HepG2 (cell line): Measurements from ENCODE around the gene RNF208. TPM values are rescaled to one million over a fixed set of nuclear protein-coding genes. Genes with fewer than 3 reads are reported as not detected.

Experiments used
- ATAC-seq: fragments of 200-7000 bp; cut with Tn5 transposase; 3 replicates; pipeline ENCODE4 v1.9.1; 2020; ENCODE audit warnings: mild to moderate bottlenecking, moderate library complexity
- BruUV-seq: library from RNA; stranded (reverse); fragments of 400-500 nt; replicated peaks from 2 replicates; lab custom pipeline; 2021; lab: Mats Ljungman, UMichigan
- CTCF ChIA-PET: fragments of 300-600 bp; formaldehyde crosslinking; extraction: SDS; loops from one replicate; lab custom pipeline; 2021; ENCODE audit warnings: low total read pairs, inconsistent platforms, low intra/inter-chr PET ratio; lab: Yijun Ruan, JAX
- POLR2A ChIA-PET: fragments of 350-600 bp; sonication (Branson Sonifier 250); formaldehyde crosslinking; loops from one replicate; lab custom pipeline; 2020; ENCODE audit warnings: antibody characterized with exemption, inconsistent platforms; lab: Yijun Ruan, JAX
- DNase-seq: peaks from one replicate; pipeline ENCODE4 v3.0.0-alpha.2; 2015; ENCODE audit warnings: low spot score
- FAIRE-seq: peaks from 3 replicates; lab custom pipeline; 2011; peaks lifted over from hg19 to GRCh38; lab: Jason Lieb, UNC
- H2AFZ ChIP-seq: one replicate; pipeline ENCODE4 v1.6.1; 2011; ENCODE audit warnings: low read length, inconsistent platforms
- H3K27ac ChIP-seq: fragments of 300-600 bp; 3 replicates; pipeline ENCODE4 v1.8.0; 2011; ENCODE audit warnings: mixed run types, mild to moderate bottlenecking, mixed read lengths, low read length, inconsistent platforms; ENCODE audit not compliant: insufficient read depth; ENCODE audit errors: extremely low read length
- H3K27me3 ChIP-seq, 2 experiments: fragments of 200-600 bp in 1 of 2; 2 replicates in 1 of 2; 3 replicates in 1 of 2; pipeline versions ENCODE4 v1.6.0 to v1.8.0; 2011; ENCODE audit warnings: low read length in 2 of 2, mild to moderate bottlenecking in 2 of 2, moderate library complexity in 2 of 2, inconsistent platforms in 1 of 2; ENCODE audit not compliant: insufficient read depth in 2 of 2, control insufficient read depth in 1 of 2
- H3K36me3 ChIP-seq, 2 experiments: fragments of 200-600 bp in 1 of 2; replicated peaks in 1 of 2; 2 replicates in 1 of 2; 3 replicates in 1 of 2; pipeline versions ENCODE4 v1.5.1 to v1.8.0; 2011; ENCODE audit warnings: low read length in 2 of 2, inconsistent platforms in 1 of 2; ENCODE audit not compliant: insufficient read depth in 2 of 2, control insufficient read depth in 1 of 2
- H3K4me1 ChIP-seq: 2 replicates; pipeline ENCODE4 v1.5.1; 2012; ENCODE audit warnings: low read length, inconsistent platforms; ENCODE audit not compliant: insufficient read depth
- H3K4me2 ChIP-seq: 2 replicates; pipeline ENCODE4 v1.6.0; 2011; ENCODE audit warnings: low read depth, low read length, inconsistent platforms
- H3K4me3 ChIP-seq, 3 experiments: fragments of 200-600 bp in 1 of 3; sonication (generic), shearing (Covaris generic) in 1 of 3; replicated peaks in 1 of 3; 2 replicates each; pipeline ENCODE4 v1.5.1; 2011 to 2016; ENCODE audit warnings: low read length in 3 of 3, inconsistent platforms in 2 of 3, low read depth in 2 of 3, mild to moderate bottlenecking in 2 of 3, control low read depth in 1 of 3, mixed read lengths in 1 of 3; ENCODE audit not compliant: insufficient read depth in 1 of 3
- H3K79me2 ChIP-seq: one replicate; pipeline ENCODE4 v1.6.1; 2011; ENCODE audit warnings: low read length, inconsistent platforms; ENCODE audit not compliant: insufficient read depth
- H3K9ac ChIP-seq: 2 replicates; pipeline ENCODE4 v1.6.0; 2011; ENCODE audit warnings: mild to moderate bottlenecking, low read depth, low read length, inconsistent platforms; ENCODE audit not compliant: insufficient read depth
- H3K9me3 ChIP-seq: 2 replicates; pipeline ENCODE4 v1.5.1; 2012; ENCODE audit warnings: mild to moderate bottlenecking, low read length
- H4K20me1 ChIP-seq: 2 replicates; pipeline ENCODE4 v1.6.0; 2011; ENCODE audit warnings: inconsistent platforms, mild to moderate bottlenecking, low read length, moderate library complexity; ENCODE audit not compliant: insufficient read depth
- HDAC6 ChIP-seq: fragments of 200-600 bp; sonication (generic); IDR thresholded peaks from 2 replicates; pipeline ENCODE4 v1.7.0; 2017; ENCODE audit warnings: mild to moderate bottlenecking, antibody characterized with exemption, low read length, low read depth
- KDM5A ChIP-seq: fragments of 200-600 bp; sonication (generic); IDR thresholded peaks from 2 replicates; pipeline ENCODE4 v1.7.0; 2018; ENCODE audit warnings: antibody characterized with exemption, mild to moderate bottlenecking, low read length, borderline replicate concordance
- MAZ ChIP-seq, 2 experiments: sonication (generic) in 1 of 2; formaldehyde crosslinking in 1 of 2; IDR thresholded peaks; 2 replicates each; pipeline versions ENCODE4 v1.5.0 to v1.6.1; 2012 to 2020; ENCODE audit warnings: low read depth in 2 of 2, mild to moderate bottlenecking in 2 of 2, borderline replicate concordance in 1 of 2, improper control_type of control experiment in 1 of 2, low read length in 1 of 2, missing genetic modification reagents in 1 of 2, moderate library complexity in 1 of 2
- POGZ ChIP-seq: sonication (generic); formaldehyde crosslinking; IDR thresholded peaks from 2 replicates; pipeline ENCODE4 v1.4.0; 2020; ENCODE audit warnings: mild to moderate bottlenecking, missing genetic modification reagents
- SNAPC2 ChIP-seq: sonication (generic); formaldehyde crosslinking; IDR thresholded peaks from 2 replicates; pipeline ENCODE4 v1.8.1; 2022; ENCODE audit warnings: mild to moderate bottlenecking, missing genetic modification reagents
- ZNF652 ChIP-seq: IDR thresholded peaks from 2 replicates; pipeline ENCODE4 v1.6.1; 2016; ENCODE audit warnings: low read depth, borderline replicate concordance
- ZNF687 ChIP-seq: sonication (generic); formaldehyde crosslinking; IDR thresholded peaks from 2 replicates; pipeline ENCODE4 v1.5.1; 2020; ENCODE audit warnings: mild to moderate bottlenecking, missing genetic modification reagents, moderate library complexity
- ZNF709 ChIP-seq: sonication (generic); formaldehyde crosslinking; IDR thresholded peaks from 2 replicates; pipeline ENCODE4 v1.5.0; 2020; ENCODE audit warnings: mild to moderate bottlenecking, missing genetic modification reagents
- ZNF747 ChIP-seq: sonication (generic); formaldehyde crosslinking; IDR thresholded peaks from 2 replicates; pipeline ENCODE4 v1.8.1; 2023; ENCODE audit warnings: missing genetic modification reagents, mild to moderate bottlenecking, borderline replicate concordance
- WGBS: methylation state at CpG from one replicate; pipeline ENCODE4 v1.1.6; 2017; ENCODE audit warnings: low lambda C conversion rate; 5-methylcytosine and 5-hydroxymethylcytosine counted together
- in situ Hi-C: cut with HindIII; loops from 2 replicates; pipeline ENCODE4 v1.10.0; 2017; ENCODE audit warnings: low pct_unique_long_range_greater_than_20kb; ENCODE audit not compliant: extremely low pct_ligation_motif_present
- intact Hi-C: fragments of 100-400 bp; cut with micrococcal nuclease; formaldehyde crosslinking; loops from one replicate; pipeline ENCODE4 v1.10.0; 2022; ENCODE audit not compliant: unreplicated experiment
- polyA plus RNA-seq, 8 experiments: library from polyadenylated mRNA; depleted of rRNA in 3 of 8; stranded (reverse) in 7 of 8; unstranded in 1 of 8; fragments of >200 nt; fragmentation: Illumina TruSeq in 4 of 8; extraction: Trizol in 4 of 8; gene quantifications; 2 replicates each; pipeline versions ENCODE4 v1.2.1 to v1.2.3, GENCODE V29; 2011 to 2016; ENCODE audit warnings: low read depth in 4 of 8, missing spikeins in 1 of 8, mixed read lengths in 1 of 8; ENCODE audit not compliant: insufficient read depth in 1 of 8
- total RNA-seq, 5 experiments: library from RNA; depleted of rRNA; stranded (reverse); fragments of >200 nt; fragmentation: Illumina TruSeq; extraction: Trizol; gene quantifications; 2 replicates each; pipeline ENCODE4 v1.2.3, GENCODE V29; 2016; ENCODE audit warnings: low read depth in 1 of 5
- TF ChIP-seq, protein P1 (sequence below): sonication (generic); formaldehyde crosslinking; conservative IDR thresholded peaks from 2 replicates; pipeline ENCODE4 v1.4.0; 2020; ENCODE audit warnings: mild to moderate bottlenecking, missing genetic modification reagents, moderate library complexity
- TF ChIP-seq, protein P2 (sequence below): IDR thresholded peaks from 2 replicates; pipeline ENCODE4 v1.6.1; 2018; ENCODE audit warnings: missing genetic modification reagents, mild to moderate bottlenecking, missing compliant biosample characterization

RNF208 gene
- total and polyA plus RNA-seq, 2 of the 13 experiments (the other 11 are each of a cell fraction or from before 2014, with no cell fraction given) = 1.6 to 2.1 TPM

DNA sequence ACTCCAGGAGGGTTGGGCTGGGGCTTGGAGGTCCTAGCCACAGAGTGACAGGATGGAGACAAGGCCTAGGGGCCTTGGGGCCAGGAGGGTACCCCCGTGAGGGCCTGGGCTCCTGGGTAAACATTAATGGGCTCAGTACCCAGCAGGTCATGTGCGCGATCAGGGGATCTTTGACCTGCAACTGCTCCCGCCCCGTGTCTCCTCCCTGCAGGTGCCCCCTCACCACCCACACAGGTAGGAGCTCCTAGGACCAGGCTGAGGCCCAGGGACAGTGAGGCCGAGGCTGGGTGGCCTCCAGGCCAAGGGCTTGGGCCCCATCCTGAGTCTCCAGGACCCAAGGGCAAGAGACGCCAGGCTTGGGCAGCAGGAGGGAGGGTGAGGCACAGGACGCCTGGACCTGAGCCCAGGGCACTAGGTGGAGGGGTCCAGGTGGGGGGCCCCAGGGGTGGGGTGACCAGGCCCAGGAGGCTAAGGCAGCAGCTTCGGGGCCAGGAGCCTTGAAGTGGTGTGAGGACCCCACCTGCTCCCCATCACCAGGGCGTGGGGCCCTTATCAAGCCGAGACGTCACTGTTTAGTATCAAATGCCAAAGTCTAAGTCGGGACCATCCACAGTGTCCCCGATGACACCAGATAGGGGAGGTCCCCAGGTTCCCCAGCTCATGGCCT, 8.8 kb upstream of the RNF208 start, which contains the start of gene SLC34A3:
Gene SLC34A3 (plus strand): TSS at position 197 of the 667 bp plus-strand sequence. CDS start 802 bp downstream, outside the sequence.
- Histone ChIP-seq H4K20me1 (no peaks in the 10 kb centered on the region), H3K27ac (peak within 1 kb of the TSS; percentile 75), H3K4me3 (peak within 1 kb of the TSS; percentile 53 to 72 (median 62)), H3K36me3 (no peaks in the 10 kb centered on the region), H3K9me3 (no peaks in the 10 kb centered on the region), H3K27me3 (no peaks in the 10 kb centered on the region), H3K4me2 (peak within 1 kb of the TSS; percentile 96), H3K79me2 (peaks cover 4% of the 10 kb centered on the region), H3K4me1 (peaks cover 72% of the 10 kb centered on the region), H3K9ac (peak within 1 kb of the TSS; percentile 65), H2AFZ (no peak within 1 kb of the TSS)
- intact Hi-C loops (no loop called here), in situ Hi-C loops (no loop called here)
- WGBS = 43% methylated on average over 3 of the region's 14 CpGs
- ChIA-PET CTCF (no interaction called here), POLR2A (interaction anchor here (1.0 to 2.7 kb wide), 5 partner anchors 10 to 80 kb away, joined by 3 to 16 read pairs (median 7); partner anchors contain the start of genes TPRN and TUBB4B)
- BruUV-seq = no TSS peak
- no peak for FAIRE-seq
- ATAC-seq = no peak
- DNase-seq = no peak
- TF ChIP-seq POGZ (CRISPR knock-in tag) = no peak
- TF ChIP-seq, protein P1, sequence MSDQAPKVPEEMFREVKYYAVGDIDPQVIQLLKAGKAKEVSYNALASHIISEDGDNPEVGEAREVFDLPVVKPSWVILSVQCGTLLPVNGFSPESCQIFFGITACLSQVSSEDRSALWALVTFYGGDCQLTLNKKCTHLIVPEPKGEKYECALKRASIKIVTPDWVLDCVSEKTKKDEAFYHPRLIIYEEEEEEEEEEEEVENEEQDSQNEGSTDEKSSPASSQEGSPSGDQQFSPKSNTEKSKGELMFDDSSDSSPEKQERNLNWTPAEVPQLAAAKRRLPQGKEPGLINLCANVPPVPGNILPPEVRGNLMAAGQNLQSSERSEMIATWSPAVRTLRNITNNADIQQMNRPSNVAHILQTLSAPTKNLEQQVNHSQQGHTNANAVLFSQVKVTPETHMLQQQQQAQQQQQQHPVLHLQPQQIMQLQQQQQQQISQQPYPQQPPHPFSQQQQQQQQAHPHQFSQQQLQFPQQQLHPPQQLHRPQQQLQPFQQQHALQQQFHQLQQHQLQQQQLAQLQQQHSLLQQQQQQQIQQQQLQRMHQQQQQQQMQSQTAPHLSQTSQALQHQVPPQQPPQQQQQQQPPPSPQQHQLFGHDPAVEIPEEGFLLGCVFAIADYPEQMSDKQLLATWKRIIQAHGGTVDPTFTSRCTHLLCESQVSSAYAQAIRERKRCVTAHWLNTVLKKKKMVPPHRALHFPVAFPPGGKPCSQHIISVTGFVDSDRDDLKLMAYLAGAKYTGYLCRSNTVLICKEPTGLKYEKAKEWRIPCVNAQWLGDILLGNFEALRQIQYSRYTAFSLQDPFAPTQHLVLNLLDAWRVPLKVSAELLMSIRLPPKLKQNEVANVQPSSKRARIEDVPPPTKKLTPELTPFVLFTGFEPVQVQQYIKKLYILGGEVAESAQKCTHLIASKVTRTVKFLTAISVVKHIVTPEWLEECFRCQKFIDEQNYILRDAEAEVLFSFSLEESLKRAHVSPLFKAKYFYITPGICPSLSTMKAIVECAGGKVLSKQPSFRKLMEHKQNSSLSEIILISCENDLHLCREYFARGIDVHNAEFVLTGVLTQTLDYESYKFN (CRISPR knock-in tag) = peak; percentile 7; the same call in 1 of the 2 replicates
- no peak for TF ChIP-seq KDM5A
- no peak for TF ChIP-seq ZNF709 (CRISPR knock-in tag)
- no peak for TF ChIP-seq HDAC6
- TF ChIP-seq ZNF747 = no peak
- TF ChIP-seq, protein P2, sequence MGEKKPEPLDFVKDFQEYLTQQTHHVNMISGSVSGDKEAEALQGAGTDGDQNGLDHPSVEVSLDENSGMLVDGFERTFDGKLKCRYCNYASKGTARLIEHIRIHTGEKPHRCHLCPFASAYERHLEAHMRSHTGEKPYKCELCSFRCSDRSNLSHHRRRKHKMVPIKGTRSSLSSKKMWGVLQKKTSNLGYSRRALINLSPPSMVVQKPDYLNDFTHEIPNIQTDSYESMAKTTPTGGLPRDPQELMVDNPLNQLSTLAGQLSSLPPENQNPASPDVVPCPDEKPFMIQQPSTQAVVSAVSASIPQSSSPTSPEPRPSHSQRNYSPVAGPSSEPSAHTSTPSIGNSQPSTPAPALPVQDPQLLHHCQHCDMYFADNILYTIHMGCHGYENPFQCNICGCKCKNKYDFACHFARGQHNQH (CRISPR knock-in tag) = no peak
- no peak for TF ChIP-seq ZNF652
- TF ChIP-seq SNAPC2 (CRISPR knock-in tag) = 0 out of 2 replicates have a peak, but pooled peaks have one; percentile 45
- no peak; the same call in 1 of the 2 replicates for TF ChIP-seq ZNF687 (CRISPR knock-in tag)
- no peak for TF ChIP-seq MAZ (IDR thresholded peaks at IDR 0.05; ENCODE audit: borderline replicate concordance, low read depth, low read length)
- no peak for TF ChIP-seq MAZ (CRISPR knock-in tag; IDR thresholded peaks at IDR 0.05; ENCODE audit: low read depth)
